ENCODE data around the gene CCSER2.

The CCSER2 gene

GRCh38 chr10:84537447-84537931, 209.1 kb downstream of the CCSER2 start:
- no peak for DNase-seq (ENCODE audit: low spot score)
- Histone ChIP-seq H3K4me3 (no peak overlapping the region), H3K27ac (no peak overlapping the region)
- TF ChIP-seq CTCF (IDR thresholded peaks at IDR 0.05) = peak; percentile 78

GRCh38 chr10:84538036-84538435, 209.6 kb downstream of the CCSER2 start:
- DNase-seq (ENCODE audit: low spot score) = no peak
- Histone ChIP-seq H3K27ac (no peak overlapping the region), H3K4me3 (no peak overlapping the region)
- no peak for TF ChIP-seq CTCF (IDR thresholded peaks at IDR 0.05)

DNA sequence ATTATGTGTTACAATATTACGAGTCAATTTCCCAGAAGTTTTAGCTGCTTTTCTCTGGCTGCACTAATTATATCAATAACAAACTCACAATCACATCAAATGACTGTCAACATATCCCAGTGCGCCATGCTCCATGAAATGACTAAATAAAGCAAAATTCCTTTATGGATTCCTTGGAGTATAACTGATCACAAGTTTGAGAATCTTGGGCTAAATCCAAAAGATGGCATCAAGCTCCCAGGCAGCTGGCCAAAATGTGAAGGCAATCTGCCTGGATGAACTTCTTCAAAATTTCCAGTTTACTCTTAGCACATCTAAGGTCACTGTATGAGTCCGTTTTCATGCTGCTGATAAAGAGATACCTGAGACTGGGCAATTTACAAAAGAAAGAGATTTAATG, 210.8 kb downstream of the CCSER2 start:
- no peak for TF ChIP-seq CTCF (IDR thresholded peaks at IDR 0.05)
- no peak overlapping the region for H3K4me3 ChIP-seq
- no peak for DNase-seq (ENCODE audit: low spot score)
- H3K27ac ChIP-seq = no peak overlapping the region

DNA sequence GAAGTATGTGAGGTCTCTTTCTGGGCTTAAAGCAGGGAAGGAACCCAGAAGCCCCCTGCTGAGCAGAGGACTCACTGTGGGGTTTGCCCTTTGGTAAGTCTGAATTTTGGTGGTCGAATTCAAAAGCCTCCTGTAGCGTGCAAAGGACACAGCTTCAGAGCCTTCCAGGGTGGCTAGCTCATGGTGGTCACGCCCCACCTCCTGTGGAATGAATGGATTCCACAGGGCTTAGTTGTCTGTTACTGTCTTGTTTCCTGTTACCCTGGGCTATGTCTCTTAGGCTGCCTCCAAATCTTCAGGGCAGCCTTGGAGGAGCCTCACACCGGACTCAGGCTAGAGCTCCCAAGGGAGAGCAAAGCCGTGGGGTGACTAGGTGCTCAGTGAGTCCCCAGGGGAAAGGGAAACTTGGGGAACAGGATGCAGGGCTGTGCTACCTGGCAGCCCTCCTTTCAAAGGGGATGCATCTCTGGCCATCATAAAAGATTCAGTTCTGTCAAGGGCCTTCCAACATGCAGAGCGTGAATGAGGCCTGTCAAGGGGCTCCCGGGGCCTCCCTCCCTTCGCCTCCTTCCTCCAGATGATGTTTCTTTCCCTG, 211.7 kb downstream of the CCSER2 start:
- no peak for DNase-seq (ENCODE audit: low spot score)
- Histone ChIP-seq H3K4me3 (peak overlapping the region; percentile 71), H3K27ac (no peak overlapping the region)
- no peak for TF ChIP-seq CTCF (IDR thresholded peaks at IDR 0.05)

DNA sequence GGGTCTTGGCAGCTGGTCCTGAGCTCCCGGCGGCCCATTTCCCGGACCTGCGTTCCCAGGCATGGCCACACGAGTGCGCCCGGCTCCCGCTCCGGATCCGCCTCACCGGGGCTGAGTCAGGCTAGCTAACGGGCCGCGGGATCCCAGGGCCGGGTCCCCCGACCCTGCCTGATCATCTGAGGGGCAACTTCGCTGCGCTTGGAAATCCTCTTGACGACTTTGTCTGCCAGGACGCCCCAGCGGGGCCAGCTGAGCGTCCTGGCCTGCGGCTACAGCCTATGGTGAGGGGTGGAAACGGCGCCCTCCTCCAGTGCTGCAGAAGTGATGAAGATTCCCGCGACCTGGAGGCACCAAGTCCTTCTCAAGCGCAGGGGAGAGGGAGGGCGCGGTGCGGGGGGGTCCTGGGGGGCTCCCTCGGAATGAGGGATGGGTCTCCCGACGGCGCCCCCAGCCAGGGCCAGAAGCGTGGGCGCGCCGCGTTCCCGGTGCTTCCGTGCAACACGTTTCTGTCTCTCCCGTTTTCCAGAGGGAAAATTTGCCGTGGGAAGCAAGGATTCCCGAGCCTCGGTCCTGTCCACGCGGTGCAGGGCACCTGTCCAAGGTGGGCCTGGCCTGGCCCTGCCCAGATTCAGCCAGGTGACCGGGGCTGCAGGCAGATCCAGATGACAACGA, 212.4 kb downstream of the CCSER2 start:
- DNase-seq (ENCODE audit: low spot score) = no peak
- Histone ChIP-seq H3K4me3 (peak overlapping the region; percentile 71), H3K27ac (no peak overlapping the region)
- peak; percentile 66 for TF ChIP-seq CTCF (IDR thresholded peaks at IDR 0.05)

DNA sequence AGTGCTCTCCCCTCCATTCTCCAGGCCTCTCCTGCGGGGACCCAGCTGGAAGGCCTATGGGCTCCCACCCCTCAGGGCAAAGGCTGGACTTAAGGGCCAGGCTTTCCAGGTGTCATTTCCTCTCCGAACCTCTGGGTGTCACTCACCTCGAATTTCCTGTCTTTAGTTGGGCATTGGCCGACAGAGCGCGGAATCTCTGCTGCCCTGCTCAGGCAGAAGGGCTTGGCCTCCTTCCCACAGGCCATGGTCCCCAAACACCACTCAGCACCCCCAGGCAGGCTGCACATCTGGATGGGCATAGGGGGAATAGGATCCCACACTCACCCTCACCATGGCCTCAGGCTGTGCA, 212.9 kb downstream of the CCSER2 start:
- TF ChIP-seq CTCF (IDR thresholded peaks at IDR 0.05) = no peak
- H3K4me3 ChIP-seq = peak overlapping the region; percentile 71
- no peak for DNase-seq (ENCODE audit: low spot score)
- H3K27ac ChIP-seq = no peak overlapping the region
